ENCODE data around the gene STYXL1.

DNA sequence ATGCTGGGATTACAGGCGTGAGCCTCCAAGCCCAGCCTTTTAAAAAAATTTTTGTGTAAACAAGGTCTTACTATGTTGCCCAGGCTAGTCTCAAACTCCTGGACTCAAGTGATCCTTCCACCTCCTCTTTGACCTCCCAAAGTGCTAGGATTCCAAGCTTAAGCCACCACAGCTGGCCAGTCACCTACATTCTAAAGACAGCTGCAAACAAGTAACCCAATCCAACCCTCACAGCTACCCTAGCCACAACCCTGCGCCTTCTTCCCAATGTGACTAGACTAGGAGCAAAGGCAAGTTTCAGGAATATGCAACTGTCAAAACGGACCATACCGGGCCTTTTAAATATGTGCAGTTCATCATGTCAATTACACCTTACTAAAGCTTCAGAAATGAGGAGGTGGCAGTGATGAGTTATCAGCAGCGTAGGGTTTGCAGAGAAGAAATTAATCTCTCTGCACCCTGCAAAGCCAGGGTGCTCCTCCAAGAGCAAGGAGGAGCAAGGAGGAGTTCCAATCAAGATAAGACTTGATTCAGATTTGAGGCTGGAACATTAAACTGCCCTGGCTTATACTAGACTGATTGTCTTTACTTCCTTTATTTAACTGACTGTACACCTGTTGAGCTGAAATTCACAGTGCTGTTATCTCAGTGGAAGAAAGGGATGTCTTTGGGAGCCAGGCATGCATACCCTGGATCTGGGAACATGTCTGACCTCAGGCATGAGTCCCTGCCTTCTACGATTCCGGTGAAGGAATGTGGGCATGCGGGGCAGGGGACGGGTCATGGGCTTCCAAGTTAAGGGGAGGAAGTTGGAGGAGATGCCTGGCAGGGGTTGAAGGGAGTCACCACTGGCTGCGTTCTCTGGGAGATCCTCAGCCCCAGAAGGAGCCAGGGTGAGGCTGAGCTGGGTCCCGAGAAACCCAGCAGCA, 37.9 kb downstream of the STYXL1 start:
- TF ChIP-seq CTCF (IDR thresholded peaks at IDR 0.05) (no peak), POLR2A (IDR thresholded peaks at IDR 0.05) (no peak)
